Duodenal mucosa (tissue), 2 donors: ENCODE measurements around the gene MRPL40.
A peak's percentile ranks its signal among the peaks of the same experiment; 100 is the strongest.

Source experiments
- H3K27ac ChIP-seq: one replicate; pipeline ENCODE4 v1.7.0; 2013; ENCODE audit warnings: low read depth, low read length
- H3K27me3 ChIP-seq, 2 donors: one replicate each; pipeline ENCODE4 v1.7.0; 2013; ENCODE audit warnings: low read length in 2 of 2, control low read depth in 1 of 2; ENCODE audit not compliant: insufficient read depth in 2 of 2, control insufficient read depth in 1 of 2
- H3K36me3 ChIP-seq, 2 donors: one replicate each; pipeline ENCODE4 v1.7.0; 2013; ENCODE audit warnings: low read length in 2 of 2, control low read depth in 1 of 2; ENCODE audit not compliant: insufficient read depth in 2 of 2, control insufficient read depth in 1 of 2
- H3K4me1 ChIP-seq, 2 donors: one replicate each; pipeline ENCODE4 v1.7.0; 2013; ENCODE audit warnings: low read length in 2 of 2, control low read depth in 1 of 2; ENCODE audit not compliant: insufficient read depth in 2 of 2, control insufficient read depth in 1 of 2
- H3K4me3 ChIP-seq, 2 donors: one replicate each; pipeline ENCODE4 v1.7.0; 2013; ENCODE audit warnings: low read length in 2 of 2, low read depth in 1 of 2
- H3K9ac ChIP-seq, 2 donors: one replicate each; pipeline ENCODE4 v1.7.0; 2013; ENCODE audit warnings: low read length in 2 of 2, low read depth in 1 of 2
- H3K9me3 ChIP-seq, 2 donors: one replicate each; pipeline ENCODE4 v1.7.0; 2013; ENCODE audit warnings: low read length in 2 of 2, control low read depth in 1 of 2; ENCODE audit not compliant: control insufficient read depth in 1 of 2

Gene MRPL40

DNA sequence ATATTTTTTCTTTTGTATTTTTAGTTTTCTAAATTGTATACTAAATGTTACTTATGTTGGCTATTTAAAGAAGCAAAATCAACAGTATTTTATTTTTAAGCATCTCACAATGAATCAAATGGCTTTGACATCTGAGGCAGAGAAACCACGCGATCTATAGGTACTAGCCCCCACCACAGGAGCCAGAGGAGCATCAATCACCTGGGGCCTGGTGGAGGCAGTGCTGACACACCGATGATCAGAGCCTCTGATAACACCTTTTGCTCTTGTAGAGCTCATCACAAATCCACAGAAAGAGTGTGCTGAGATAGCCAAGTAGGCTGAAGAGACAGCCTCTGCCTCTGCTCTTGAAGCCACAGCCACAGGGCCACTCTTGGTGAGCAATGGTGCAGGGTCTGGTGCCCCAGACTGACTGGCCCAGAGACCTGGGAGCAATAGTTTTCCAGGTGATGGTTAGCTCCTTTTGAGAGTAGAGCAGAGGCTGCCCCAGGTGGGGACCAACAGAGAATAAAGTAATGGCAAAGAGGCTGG lies 26.0 kb upstream of the MRPL40 start:
- peaks cover 36 to 70% of the 10 kb centered on the region in 2 donors for H3K36me3 ChIP-seq

DNA sequence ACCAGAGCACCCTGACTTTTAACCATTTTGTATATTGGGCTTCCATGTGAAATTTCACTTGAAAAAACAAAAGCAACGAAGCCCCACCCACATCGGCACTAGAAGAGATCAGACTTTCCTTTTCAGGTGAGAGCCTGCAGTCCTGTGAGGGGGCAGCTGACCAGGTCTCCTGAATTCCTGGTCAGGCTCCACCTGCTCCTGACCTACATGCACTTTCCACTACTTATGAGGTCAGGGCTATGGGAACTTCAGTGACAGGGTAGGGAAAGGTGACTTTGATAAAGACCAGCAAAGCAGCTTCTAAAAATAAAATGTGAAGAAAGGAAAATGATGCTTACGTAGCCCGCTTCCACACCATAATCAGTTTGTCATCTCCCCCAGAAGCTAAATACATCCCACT lies 25.5 kb upstream of the MRPL40 start:
- H3K9me3 ChIP-seq, result no peaks in the 10 kb centered on the region

More for the DNA sequence above, 26.0 kb upstream of the MRPL40 start:
- Histone ChIP-seq H3K9ac (no peak overlapping the region), H3K9me3 (no peaks in the 10 kb centered on the region), H3K4me1 (no peaks in the 10 kb centered on the region), H3K27me3 (no peaks in the 10 kb centered on the region), H3K27ac (no peak overlapping the region), H3K4me3 (no peak overlapping the region)

DNA sequence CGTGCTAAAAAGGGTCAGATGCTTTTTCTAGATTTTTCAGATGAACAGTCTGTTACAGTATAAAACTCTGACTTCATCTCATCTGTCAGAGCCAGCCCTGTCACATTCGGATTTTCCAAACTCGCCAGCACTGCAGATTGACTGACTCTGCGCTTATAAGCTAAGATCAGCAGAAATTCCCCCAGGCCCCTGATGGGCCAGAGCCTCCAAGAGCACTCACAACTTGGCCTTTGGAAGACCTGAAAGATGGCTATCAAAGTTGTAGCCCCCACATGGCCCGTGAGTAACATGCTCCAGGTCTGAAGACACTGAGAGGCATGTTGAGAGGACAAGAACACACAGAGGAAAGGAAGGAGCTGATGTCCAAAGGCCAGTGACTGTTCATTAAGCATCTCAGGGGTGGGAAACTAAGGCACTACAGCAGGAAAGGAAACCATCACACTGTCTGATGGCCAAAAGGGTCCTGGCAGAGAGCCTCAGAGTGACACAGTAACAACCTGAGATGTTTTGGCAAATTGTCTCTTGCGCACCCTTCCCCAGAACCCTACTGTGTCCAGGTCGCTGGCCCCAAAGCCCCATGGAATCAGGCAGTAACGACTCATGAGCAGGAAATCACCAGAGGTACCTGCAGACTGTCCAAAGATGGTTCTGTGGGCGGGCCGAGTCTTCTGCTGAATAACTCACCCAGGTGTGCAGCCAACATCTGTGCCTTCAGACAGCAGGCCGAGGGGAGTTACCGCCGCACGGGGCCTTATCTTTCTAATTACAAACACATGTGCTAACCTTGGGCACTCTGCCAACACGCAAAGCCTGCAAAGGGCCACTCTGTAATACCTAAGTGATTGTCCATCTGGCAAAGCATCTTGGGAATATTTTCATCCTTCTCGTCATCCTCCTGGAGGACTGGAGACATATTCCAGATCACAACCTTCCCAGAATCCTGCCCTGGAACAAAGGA lies 24.4 kb upstream of the MRPL40 start:
- H3K36me3 ChIP-seq, result peaks cover 36 to 70% of the 10 kb centered on the region in 2 donors
- no peak overlapping the region for H3K4me3 ChIP-seq
- no peaks in the 10 kb centered on the region for H3K27me3 ChIP-seq
- no peak overlapping the region for H3K9ac ChIP-seq
- no peaks in the 10 kb centered on the region for H3K9me3 ChIP-seq
- H3K27ac ChIP-seq, result no peak overlapping the region
- no peaks in the 10 kb centered on the region for H3K4me1 ChIP-seq

More for the DNA sequence above, 25.5 kb upstream of the MRPL40 start:
- Histone ChIP-seq H3K27ac (no peak overlapping the region), H3K9ac (no peak overlapping the region), H3K4me3 (no peak overlapping the region), H3K27me3 (no peaks in the 10 kb centered on the region), H3K36me3 (peaks cover 36 to 71% of the 10 kb centered on the region in 2 donors), H3K4me1 (no peaks in the 10 kb centered on the region)

DNA sequence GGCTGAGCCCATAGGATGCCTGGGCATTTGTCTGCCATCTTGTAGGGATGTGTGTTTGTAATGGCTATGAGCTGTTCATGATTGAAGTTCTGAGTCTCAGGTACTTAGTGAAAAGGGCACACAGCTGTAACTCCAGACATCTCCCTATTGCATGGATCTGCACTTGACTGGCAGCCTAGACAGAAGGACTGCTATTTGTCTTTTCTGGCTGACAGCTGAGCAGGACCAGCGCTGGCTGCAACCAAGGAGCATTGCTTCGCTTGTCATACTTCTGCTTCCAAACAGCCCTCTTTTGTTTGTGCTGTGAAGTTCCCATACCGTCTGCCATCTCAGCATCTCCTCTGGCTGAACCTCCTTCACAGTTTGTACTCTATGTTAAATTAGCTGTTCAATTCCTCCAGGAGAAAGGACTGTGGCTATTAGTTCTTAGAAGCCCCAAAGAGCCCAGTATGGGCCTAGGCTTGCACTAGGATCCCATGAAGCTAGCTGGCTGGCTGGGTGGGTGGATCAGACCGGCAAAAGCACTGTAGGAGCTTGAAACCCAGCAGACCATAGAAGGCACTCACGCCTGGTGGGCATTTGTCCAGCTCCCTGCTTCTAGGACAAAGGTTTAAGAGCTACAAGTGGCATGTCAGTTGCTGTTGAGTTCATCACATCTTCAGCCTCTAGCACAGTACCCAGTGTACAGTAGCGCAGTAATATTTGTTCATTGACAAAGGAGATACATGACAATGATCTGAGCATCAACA lies 21.2 kb upstream of the MRPL40 start:
- H3K27ac ChIP-seq, result no peak overlapping the region
- H3K4me1 ChIP-seq, result no peaks in the 10 kb centered on the region
- H3K9me3 ChIP-seq, result no peaks in the 10 kb centered on the region
- no peak overlapping the region for H3K9ac ChIP-seq
- no peaks in the 10 kb centered on the region for H3K27me3 ChIP-seq
- H3K36me3 ChIP-seq, result peaks cover 19 to 49% of the 10 kb centered on the region in 2 donors
- no peak overlapping the region for H3K4me3 ChIP-seq

DNA sequence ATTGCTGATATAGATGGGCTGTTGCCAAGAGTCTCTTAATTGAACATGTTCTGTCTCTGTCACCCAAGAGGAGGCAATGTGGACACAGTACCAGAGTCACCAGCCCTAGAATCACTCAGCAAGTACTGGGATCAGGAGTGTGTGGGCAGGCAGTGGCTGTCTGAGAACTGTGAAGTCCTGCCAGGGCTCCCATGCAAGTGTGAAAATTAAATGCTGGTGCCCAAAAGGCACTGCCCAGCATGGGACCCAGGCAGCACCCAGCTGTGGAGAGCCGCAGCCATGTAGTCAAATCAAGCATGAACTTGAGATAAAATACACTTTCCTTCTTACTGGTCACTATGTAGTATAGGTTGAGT lies 20.7 kb upstream of the MRPL40 start:
- H3K9me3 ChIP-seq, result no peaks in the 10 kb centered on the region
- H3K4me3 ChIP-seq, result no peak overlapping the region
- no peak overlapping the region for H3K27ac ChIP-seq
- no peak overlapping the region for H3K9ac ChIP-seq
- no peaks in the 10 kb centered on the region for H3K27me3 ChIP-seq
- H3K4me1 ChIP-seq, result no peaks in the 10 kb centered on the region
- H3K36me3 ChIP-seq, result peaks cover 13 to 44% of the 10 kb centered on the region in 2 donors

DNA sequence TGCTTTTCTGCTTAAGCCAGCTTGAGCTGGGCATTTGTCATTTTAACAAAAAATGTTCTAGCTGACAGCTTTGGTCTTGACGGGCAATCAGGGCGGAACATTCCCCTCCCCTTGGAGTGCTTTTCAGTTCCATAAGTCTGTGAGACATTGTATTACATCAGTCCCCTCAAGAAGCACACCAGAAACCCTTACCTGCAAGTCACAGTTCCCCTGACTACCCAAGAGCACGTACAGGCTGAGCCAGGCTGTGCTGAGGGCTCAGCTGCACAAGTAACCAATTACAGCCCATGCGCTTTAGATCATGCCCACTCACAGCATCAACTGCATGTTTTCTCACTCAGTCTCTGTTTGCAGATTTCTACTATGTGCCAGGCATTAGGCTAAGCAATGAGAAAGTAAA lies 19.9 kb upstream of the MRPL40 start:
- no peak overlapping the region for H3K9ac ChIP-seq
- H3K36me3 ChIP-seq, result peaks cover 13 to 36% of the 10 kb centered on the region in 2 donors
- no peaks in the 10 kb centered on the region for H3K4me1 ChIP-seq
- no peaks in the 10 kb centered on the region for H3K9me3 ChIP-seq
- no peaks in the 10 kb centered on the region for H3K27me3 ChIP-seq
- H3K27ac ChIP-seq, result no peak overlapping the region
- H3K4me3 ChIP-seq, result no peak overlapping the region

DNA sequence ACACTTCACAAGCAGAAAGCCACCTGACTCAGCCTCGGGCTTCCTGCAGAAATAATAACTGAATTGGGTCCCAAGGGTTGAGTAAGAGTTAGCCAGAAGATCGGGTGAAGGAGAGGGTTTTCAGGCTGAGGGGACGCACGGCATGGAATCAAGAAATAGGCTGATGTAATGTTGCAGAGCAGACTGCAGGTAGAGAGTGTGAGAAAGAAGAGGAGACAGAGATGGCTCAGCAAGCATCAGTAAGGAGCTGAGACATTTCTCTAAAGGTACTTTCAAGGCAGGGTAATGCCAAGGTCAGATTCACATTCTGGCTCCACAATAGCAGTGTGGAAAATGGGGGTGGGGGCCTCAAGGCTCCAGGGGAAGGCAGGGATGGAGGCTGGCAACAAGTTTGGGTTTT lies 19.4 kb upstream of the MRPL40 start:
- no peak overlapping the region for H3K9ac ChIP-seq
- H3K4me1 ChIP-seq, result no peaks in the 10 kb centered on the region
- no peak overlapping the region for H3K27ac ChIP-seq
- H3K4me3 ChIP-seq, result no peak overlapping the region
- H3K27me3 ChIP-seq, result no peaks in the 10 kb centered on the region
- peaks cover 9 to 32% of the 10 kb centered on the region in 2 donors for H3K36me3 ChIP-seq
- no peaks in the 10 kb centered on the region for H3K9me3 ChIP-seq

DNA sequence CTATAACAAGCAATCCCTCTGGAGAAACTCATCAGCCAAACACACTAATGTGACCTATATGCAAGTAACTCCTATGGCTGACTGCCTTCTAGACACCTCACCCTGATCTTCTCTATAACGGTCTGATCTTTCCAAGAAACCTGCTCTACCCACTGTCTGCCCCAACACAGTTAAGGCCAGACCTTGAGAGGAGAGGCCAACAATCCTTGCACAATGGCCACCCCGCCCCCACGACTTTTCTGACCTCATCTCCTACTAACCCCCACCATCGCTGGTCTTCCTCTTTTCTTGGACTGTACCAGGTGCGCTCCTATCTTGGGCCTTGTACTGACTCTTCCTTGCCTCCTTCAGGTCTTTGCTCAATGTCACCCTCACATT lies 13.3 kb upstream of the MRPL40 start:
- Histone ChIP-seq H3K36me3 (no peaks in the 10 kb centered on the region), H3K4me3 (no peak overlapping the region)

DNA sequence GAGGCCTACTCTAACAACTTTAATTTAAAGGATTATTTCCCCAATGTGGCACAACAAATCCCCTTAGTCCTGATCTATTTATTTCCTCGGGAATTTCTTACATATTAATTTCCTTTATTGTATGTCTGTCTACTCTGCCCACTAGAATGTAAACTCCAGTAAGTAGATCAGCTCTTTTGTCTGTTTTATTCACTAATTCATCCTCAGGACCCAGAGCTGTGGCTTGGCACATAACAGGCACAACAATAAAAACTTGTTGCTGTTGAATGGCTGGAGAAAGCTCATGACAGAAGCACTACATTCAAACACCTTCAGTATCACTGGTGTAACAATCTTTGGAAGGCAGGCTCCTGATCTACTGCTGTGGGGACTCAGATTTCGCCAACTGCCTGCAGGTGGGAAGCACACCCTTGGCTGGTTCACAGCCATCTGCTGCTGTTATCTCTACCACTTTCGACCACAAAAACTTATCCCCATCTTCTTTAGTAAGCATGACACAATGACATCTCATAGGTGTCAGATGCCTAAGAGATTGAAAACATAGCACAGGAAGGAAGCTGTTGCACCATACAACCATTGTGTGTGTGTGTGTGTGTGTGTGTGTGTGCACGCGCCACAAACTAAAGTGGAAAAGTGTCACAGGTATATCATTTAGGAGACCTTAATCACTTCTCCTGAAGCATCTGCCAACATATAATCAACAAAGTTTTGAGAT lies 12.7 kb upstream of the MRPL40 start:
- H3K27ac ChIP-seq, result peak overlapping the region; percentile 39
- H3K9ac ChIP-seq, result no peak overlapping the region
- H3K9me3 ChIP-seq, result no peaks in the 10 kb centered on the region
- H3K4me3 ChIP-seq, result no peak overlapping the region
- H3K36me3 ChIP-seq, result no peaks in the 10 kb centered on the region
- no peaks in the 10 kb centered on the region for H3K27me3 ChIP-seq
- H3K4me1 ChIP-seq, result peaks cover 8 to 19% of the 10 kb centered on the region in 2 donors

More for the DNA sequence above, 13.3 kb upstream of the MRPL40 start:
- no peaks in the 10 kb centered on the region for H3K9me3 ChIP-seq
- H3K27ac ChIP-seq, result no peak overlapping the region
- no peak overlapping the region for H3K9ac ChIP-seq
- peaks cover 8 to 15% of the 10 kb centered on the region in 2 donors for H3K4me1 ChIP-seq
- no peaks in the 10 kb centered on the region for H3K27me3 ChIP-seq
